Smooth muscle cell (in vitro differentiated cells): ENCODE measurements around the gene ACVR1. TPM values are rescaled to one million over a fixed set of nuclear protein-coding genes. Genes with fewer than 3 reads are reported as not detected.
A peak's percentile ranks its signal among the peaks of the same experiment; 100 is the strongest.

Source experiments
- DNase-seq: peaks from one replicate; lab custom pipeline; 2025; ENCODE audit not compliant: unreplicated experiment; lab: John Stamatoyannopoulos, UW
- H2AFZ ChIP-seq: fragments of 200-600 bp; sonication (generic); 2 replicates; pipeline ENCODE4 v1.6.0; 2016; ENCODE audit warnings: antibody characterized with exemption, low read depth, mild to moderate bottlenecking
- H3F3A ChIP-seq: fragments of 200-600 bp; sonication (generic); 2 replicates; pipeline ENCODE4 v1.6.0; 2017; ENCODE audit warnings: antibody characterized with exemption, low read depth
- H3K27ac ChIP-seq: fragments of 200-600 bp; sonication (generic); 2 replicates; pipeline ENCODE4 v1.5.1; 2016; ENCODE audit warnings: low read depth, mild to moderate bottlenecking
- H3K27me3 ChIP-seq: fragments of 200-600 bp; sonication (generic); 2 replicates; pipeline ENCODE4 v1.6.1; 2016; ENCODE audit warnings: low read depth, mild to moderate bottlenecking
- H3K36me3 ChIP-seq: fragments of 200-600 bp; sonication (generic); 2 replicates; pipeline ENCODE4 v1.5.1; 2016; ENCODE audit warnings: low read depth
- H3K4me1 ChIP-seq: fragments of 200-600 bp; sonication (generic); 2 replicates; pipeline ENCODE4 v1.5.1; 2016; ENCODE audit warnings: low read depth
- H3K4me2 ChIP-seq: fragments of 200-600 bp; sonication (generic); 2 replicates; pipeline ENCODE4 v1.6.0; 2016; ENCODE audit warnings: mild to moderate bottlenecking
- H3K4me3 ChIP-seq: fragments of 200-600 bp; sonication (generic); 2 replicates; pipeline ENCODE4 v1.5.1; 2016; ENCODE audit warnings: mild to moderate bottlenecking
- H3K79me2 ChIP-seq: fragments of 200-600 bp; sonication (generic); 2 replicates; pipeline ENCODE4 v1.6.0; 2016; ENCODE audit warnings: low read depth, mild to moderate bottlenecking
- H3K9ac ChIP-seq: fragments of 200-600 bp; sonication (generic); 2 replicates; pipeline ENCODE4 v1.6.0; 2016; ENCODE audit warnings: low read depth
- H3K9me3 ChIP-seq: fragments of 200-600 bp; sonication (generic); replicated peaks from 2 replicates; pipeline ENCODE4 v1.5.1; 2016; ENCODE audit warnings: low read depth
- H4K20me1 ChIP-seq: fragments of 200-600 bp; sonication (generic); 2 replicates; pipeline ENCODE4 v1.6.0; 2016; ENCODE audit warnings: low read depth
- WGBS: methylation state at CpG from one replicate; pipeline ENCODE4 v1.1.7; 2016; ENCODE audit warnings: low lambda C conversion rate; 5-methylcytosine and 5-hydroxymethylcytosine counted together
- polyA plus RNA-seq: library from polyadenylated mRNA; unstranded; fragments of >200 nt; fragmentation: Nextera tagmentation; extraction: Ambion mirVana; gene quantifications from 2 replicates; pipeline ENCODE4 v1.2.1, GENCODE V29; 2016
- total RNA-seq: library from RNA; depleted of rRNA; stranded (reverse); fragments of >200 nt; gene quantifications from 2 replicates; pipeline ENCODE4 v1.2.3, GENCODE V29; 2014
- TF ChIP-seq, protein P1 (sequence below): fragments of 200-600 bp; sonication (generic); IDR thresholded peaks from 2 replicates; pipeline ENCODE4 v1.5.1; 2017; ENCODE audit warnings: borderline replicate concordance, mild to moderate bottlenecking, antibody characterized with exemption; ENCODE audit not compliant: insufficient read depth, poor library complexity, severe bottlenecking

The ACVR1 gene
- total and polyA plus RNA-seq, 2 experiments from 2014 or later, result 27.2 to 32.7 TPM

DNA sequence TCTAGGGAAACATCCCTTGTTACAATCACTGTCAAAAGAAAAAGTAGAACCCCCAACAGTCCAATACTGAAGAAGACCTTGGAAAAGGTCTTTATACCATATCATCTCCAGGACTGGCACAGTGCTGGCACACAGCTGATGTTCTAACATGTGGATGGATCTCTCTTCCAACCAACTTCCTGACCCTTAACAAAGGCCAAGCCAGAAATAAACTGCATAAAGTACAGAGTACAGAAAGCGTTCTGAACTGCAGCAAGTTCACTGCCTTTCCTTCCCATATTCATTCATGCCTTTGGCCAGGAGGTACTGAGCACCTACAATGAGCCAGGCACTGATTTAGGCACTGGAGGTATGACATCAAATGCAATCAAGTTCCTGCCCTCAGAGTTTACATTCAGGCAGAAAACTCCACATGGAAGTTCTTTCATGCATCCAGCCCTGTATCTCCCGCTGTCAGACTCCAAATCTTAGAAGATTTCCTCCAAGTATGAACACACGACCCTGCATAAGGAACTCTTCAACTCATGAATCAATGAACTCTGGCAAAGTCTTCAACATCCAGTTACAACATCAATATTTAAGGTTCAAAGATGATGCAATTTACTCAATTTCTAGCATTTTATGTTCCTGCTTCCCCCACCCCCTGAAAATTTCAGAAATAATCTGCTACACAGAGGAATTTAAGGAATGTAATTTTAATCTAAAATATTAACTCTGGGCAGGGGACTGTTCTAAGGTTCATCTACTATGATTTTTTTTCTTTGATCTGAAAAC lies 33.8 kb downstream of the ACVR1 start:
- H3K27ac ChIP-seq, result peak overlapping the region; percentile 79
- peaks cover 69% of the 10 kb centered on the region for H3K79me2 ChIP-seq
- 76% methylated on average over 3 of the region's 3 CpGs for WGBS
- H3K4me3 ChIP-seq, result no peak overlapping the region
- TF ChIP-seq, protein P1, sequence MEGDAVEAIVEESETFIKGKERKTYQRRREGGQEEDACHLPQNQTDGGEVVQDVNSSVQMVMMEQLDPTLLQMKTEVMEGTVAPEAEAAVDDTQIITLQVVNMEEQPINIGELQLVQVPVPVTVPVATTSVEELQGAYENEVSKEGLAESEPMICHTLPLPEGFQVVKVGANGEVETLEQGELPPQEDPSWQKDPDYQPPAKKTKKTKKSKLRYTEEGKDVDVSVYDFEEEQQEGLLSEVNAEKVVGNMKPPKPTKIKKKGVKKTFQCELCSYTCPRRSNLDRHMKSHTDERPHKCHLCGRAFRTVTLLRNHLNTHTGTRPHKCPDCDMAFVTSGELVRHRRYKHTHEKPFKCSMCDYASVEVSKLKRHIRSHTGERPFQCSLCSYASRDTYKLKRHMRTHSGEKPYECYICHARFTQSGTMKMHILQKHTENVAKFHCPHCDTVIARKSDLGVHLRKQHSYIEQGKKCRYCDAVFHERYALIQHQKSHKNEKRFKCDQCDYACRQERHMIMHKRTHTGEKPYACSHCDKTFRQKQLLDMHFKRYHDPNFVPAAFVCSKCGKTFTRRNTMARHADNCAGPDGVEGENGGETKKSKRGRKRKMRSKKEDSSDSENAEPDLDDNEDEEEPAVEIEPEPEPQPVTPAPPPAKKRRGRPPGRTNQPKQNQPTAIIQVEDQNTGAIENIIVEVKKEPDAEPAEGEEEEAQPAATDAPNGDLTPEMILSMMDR, result no peak
- H3K36me3 ChIP-seq, result no peaks in the 10 kb centered on the region
- H3K9ac ChIP-seq, result peak overlapping the region; percentile 5
- H3K4me1 ChIP-seq, result peaks cover 44% of the 10 kb centered on the region
- H4K20me1 ChIP-seq, result peaks cover 58% of the 10 kb centered on the region
- peak overlapping the region; percentile 53 for H3K4me2 ChIP-seq
- H3F3A ChIP-seq, result peaks cover 33% of the 10 kb centered on the region
- H3K27me3 ChIP-seq, result no peaks in the 10 kb centered on the region
- H3K9me3 ChIP-seq, result no peaks in the 10 kb centered on the region
- H2AFZ ChIP-seq, result no peak overlapping the region
- DNase-seq, result no peak

DNA sequence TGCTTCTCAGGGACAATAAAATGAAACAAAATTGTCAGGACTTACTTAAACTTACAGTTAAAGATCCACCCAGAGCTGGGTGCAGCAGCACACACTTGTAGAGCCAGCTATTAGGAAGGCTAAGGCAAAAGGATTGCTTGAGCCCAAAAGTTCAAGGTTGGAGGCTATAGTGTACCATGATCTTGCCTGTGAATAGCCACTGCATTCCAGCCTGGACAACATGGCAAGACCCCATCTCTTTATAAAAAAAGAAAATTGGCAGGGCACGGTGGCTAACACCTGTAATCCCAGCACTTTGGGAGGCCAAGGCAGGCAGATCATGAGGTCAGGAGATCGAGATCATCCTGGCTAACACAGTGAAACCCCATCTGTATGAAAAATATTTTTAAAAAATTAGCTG lies 34.6 kb downstream of the ACVR1 start:
- Histone ChIP-seq H2AFZ (no peak overlapping the region), H3F3A (peaks cover 40% of the 10 kb centered on the region), H3K27me3 (no peaks in the 10 kb centered on the region), H4K20me1 (peaks cover 55% of the 10 kb centered on the region), H3K4me1 (peaks cover 48% of the 10 kb centered on the region), H3K79me2 (peaks cover 69% of the 10 kb centered on the region), H3K27ac (no peak overlapping the region), H3K4me2 (no peak overlapping the region), H3K9ac (no peak overlapping the region), H3K4me3 (no peak overlapping the region), H3K9me3 (no peaks in the 10 kb centered on the region), H3K36me3 (no peaks in the 10 kb centered on the region)
- TF ChIP-seq, protein P1, result no peak
- WGBS, result 95% methylated on average over 2 of the region's 2 CpGs
- DNase-seq, result no peak

DNA sequence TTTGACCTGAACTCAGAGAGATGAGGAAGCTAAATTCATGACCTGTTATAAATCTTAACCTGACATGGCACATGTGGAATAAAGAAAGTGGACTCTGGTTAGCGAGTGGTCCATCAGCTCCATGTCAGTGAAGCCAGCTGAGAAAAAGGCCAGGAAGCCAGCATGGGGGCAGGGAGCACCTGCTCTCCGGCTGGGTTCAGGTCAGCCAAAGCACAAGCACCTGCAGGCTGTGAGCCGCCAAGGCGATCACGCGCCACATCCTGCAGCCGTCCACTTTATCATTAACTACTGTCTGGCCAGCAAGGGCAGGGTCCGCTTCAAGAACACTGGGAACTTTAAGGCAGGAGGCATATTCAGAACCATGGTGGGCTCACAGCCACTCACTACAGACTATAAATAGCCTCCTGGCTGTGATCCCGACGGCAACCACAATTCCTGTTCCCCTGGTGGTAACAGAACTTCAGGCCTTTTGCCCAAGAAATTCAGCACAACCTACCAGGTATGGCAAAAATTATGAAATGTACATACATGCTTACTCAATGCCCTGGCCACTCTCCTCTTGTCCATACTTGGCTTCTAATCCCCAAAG lies 35.5 kb downstream of the ACVR1 start:
- Histone ChIP-seq H3K27ac (no peak overlapping the region), H3K4me1 (peaks cover 48% of the 10 kb centered on the region), H3K9me3 (no peaks in the 10 kb centered on the region), H3F3A (peaks cover 35% of the 10 kb centered on the region), H3K9ac (no peak overlapping the region), H3K4me3 (no peak overlapping the region), H3K27me3 (no peaks in the 10 kb centered on the region), H4K20me1 (peaks cover 55% of the 10 kb centered on the region), H2AFZ (no peak overlapping the region), H3K36me3 (no peaks in the 10 kb centered on the region), H3K79me2 (peaks cover 70% of the 10 kb centered on the region), H3K4me2 (no peak overlapping the region)
- WGBS, result 82% methylated on average over 10 of the region's 10 CpGs
- DNase-seq, result no peak
- TF ChIP-seq, protein P1, result no peak
